Measurements from ENCODE around the gene PLA2G12A.

Gene PLA2G12A

DNA sequence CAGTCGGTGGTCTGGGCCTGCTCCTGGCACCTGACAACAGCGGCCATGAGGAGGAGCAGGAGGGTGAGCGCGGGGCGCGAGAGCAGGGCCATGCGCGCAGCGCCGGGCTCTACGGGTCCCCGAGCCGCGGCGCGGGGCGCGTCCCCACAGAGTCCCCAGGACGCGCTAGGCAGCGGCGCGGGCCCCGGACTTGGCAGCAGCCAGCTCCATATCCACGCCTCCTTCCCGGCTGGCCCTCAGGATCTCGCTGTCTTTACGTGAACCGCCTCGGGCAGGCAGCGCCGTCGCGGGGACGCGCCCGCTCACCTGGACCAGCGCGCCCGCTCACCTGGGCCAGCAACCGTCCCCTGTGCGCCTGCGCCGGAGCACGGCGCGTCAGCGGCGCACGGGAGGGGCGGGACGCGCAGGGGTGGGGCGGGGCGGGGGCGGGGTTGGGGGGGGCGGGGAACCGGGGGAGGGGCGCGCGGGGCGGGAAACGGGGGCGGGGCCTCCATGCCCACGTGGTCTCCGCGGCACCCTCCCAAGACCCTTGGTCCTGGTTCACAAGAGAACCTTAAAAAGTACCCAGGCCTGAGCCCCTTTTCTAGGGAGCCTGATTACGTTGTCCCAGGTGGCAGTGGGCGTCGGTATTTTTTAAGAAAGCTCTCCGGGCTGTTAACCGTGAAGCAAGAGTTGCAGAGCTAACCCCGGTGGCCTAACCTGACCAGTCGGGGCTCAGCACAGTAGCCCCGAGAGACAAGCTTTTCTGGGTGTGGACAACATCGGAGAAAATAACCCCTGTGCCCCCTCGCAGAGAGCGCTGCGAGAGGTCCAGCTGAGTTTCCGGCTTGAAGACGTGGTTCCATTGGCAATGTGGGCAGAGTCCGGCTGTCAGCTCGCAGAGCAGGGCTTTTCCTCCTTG is at the start of gene PLA2G12A:
Gene PLA2G12A, minus strand, starts transcription at position 353 of the 901 bp plus-strand sequence. Its CDS starts 261 bp downstream, at position 92.
- DNase-seq (ENCODE audit: low read depth, low spot score), result peak; percentile 24

- no peak for DNase-seq (ENCODE audit: low read depth, low spot score)
Observed at GRCh38 chr4:109764789-109765402, 35.0 kb upstream of the PLA2G12A start.

DNA sequence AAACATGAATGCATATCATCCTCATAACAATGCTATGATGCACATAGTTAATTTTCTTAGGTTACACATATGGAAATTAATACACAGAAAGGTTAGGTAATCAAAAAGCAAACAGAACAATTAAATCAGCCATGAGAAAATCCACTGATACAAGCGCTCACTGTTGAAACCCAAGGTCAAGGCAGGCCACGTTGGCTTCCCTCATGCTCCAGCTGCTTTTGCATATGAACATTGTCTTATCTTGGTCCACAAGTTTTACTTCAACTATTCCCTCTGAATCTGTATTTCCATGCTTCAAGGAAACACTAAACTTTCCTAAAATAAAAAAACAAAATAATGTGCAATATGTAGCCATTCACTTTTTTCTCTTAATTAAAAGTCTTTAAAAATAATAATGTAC is 34.5 kb upstream of the PLA2G12A start:
- no peak for DNase-seq (ENCODE audit: low read depth, low spot score)

- no peak for DNase-seq (ENCODE audit: low read depth, low spot score)
Observed at GRCh38 chr4:109760682-109761081, 30.8 kb upstream of the PLA2G12A start.

DNA sequence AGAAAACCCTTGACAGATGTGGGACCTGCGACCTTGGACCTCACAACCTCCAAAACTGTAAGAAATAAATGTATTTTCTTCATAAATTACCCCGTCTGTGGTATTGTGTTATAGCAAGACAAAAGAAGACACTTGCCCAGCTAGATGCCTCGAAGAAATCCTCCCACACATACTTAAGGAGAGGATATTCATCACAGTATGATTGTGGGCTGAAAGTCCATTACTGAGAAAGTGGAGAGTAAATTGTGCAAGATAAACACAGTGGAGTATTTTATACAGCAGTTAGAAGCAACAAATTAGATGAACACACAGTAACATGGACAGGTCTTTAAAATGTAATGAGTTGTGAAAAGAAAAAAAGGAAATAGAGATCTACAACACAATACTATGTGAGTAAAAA is 25.8 kb upstream of the PLA2G12A start:
- DNase-seq (ENCODE audit: low read depth, low spot score), result no peak

- DNase-seq (ENCODE audit: low read depth, low spot score), result no peak
Observed at GRCh38 chr4:109754093-109754857, 24.4 kb upstream of the PLA2G12A start.

- DNase-seq (ENCODE audit: low read depth, low spot score), result no peak
Observed at GRCh38 chr4:109752525-109752924, 22.7 kb upstream of the PLA2G12A start.

- no peak for DNase-seq (ENCODE audit: low read depth, low spot score)
Observed at GRCh38 chr4:109751852-109752251, 22.0 kb upstream of the PLA2G12A start.

GRCh38 chr4:109750652-109751244 is 20.9 kb upstream of the PLA2G12A start:
- DNase-seq (ENCODE audit: low read depth, low spot score), result no peak

DNA sequence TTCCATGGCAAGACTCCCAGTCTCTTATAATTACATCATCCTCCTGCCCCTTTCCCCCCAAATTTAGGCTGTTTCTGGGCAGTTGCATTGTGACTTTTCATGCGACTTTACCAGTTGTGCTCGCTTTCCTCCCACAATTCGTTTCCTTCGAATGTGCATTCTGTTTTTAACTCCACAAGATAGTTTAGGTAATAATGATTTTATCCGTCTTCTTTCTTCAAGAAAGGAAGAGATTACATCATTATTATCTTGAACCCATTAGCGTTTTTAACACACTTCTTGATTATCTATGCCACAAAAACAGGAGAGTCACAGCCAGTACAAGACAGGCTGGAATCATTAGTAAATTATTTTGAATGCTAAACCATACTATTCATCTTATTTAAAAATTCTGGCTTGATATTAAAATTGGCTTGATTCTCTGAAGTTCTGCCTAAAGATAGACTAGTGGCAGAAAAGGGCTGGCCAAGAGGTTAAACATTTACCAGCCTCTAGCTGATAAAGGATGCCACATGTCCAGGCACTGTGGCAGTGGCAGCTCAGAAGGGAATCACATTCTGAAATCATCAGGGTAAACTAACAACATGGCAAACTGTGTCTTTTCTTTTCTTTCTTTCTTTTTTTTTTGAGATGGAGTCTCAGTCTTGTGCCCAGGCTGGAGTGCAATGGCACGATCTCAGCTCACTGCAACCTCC is 19.7 kb upstream of the PLA2G12A start:
- no peak for DNase-seq (ENCODE audit: low read depth, low spot score)

DNA sequence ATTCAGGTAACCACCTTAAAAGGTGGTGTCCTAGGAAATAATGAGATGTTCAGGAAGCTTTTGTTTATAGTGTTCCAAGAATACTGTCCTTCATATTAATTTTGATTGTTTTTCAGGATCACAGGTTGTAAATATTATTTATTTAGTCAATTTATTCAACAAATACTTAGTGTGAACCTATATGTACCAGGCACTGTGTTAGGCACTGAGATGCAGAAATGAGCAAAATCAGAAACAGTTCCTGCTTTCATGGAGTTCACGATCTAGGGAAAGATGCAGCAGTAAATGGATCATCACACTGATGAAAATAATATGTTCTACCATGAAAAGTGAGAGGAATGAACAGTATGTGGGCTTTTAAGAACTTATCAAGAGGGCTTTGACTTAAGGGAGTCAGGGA is 18.2 kb upstream of the PLA2G12A start:
- DNase-seq (ENCODE audit: low read depth, low spot score), result no peak

GRCh38 chr4:109746728-109747127 is 16.9 kb upstream of the PLA2G12A start:
- no peak for DNase-seq (ENCODE audit: low read depth, low spot score)

DNA sequence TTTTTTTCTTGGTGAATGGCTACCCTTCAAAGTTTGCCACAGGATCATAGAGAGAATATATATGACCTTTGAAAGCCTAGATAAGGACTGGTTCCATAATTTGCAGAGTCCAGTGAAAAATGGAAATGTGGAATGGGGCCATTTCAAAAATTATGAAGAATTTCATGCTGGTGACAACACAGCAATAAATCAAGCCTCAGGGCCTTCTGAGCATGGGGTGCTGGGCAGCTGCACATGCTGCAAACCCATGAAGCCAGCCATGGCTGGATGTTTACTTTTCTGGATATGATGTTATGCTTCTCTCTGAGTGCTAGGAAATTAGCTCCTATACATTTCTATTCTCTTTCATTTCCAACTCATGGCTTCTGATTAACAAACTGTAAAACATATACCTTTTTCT is 16.0 kb upstream of the PLA2G12A start:
- DNase-seq (ENCODE audit: low read depth, low spot score), result no peak

GRCh38 chr4:109739547-109739946 is 9.7 kb upstream of the PLA2G12A start:
- no peak for DNase-seq (ENCODE audit: low read depth, low spot score)

DNA sequence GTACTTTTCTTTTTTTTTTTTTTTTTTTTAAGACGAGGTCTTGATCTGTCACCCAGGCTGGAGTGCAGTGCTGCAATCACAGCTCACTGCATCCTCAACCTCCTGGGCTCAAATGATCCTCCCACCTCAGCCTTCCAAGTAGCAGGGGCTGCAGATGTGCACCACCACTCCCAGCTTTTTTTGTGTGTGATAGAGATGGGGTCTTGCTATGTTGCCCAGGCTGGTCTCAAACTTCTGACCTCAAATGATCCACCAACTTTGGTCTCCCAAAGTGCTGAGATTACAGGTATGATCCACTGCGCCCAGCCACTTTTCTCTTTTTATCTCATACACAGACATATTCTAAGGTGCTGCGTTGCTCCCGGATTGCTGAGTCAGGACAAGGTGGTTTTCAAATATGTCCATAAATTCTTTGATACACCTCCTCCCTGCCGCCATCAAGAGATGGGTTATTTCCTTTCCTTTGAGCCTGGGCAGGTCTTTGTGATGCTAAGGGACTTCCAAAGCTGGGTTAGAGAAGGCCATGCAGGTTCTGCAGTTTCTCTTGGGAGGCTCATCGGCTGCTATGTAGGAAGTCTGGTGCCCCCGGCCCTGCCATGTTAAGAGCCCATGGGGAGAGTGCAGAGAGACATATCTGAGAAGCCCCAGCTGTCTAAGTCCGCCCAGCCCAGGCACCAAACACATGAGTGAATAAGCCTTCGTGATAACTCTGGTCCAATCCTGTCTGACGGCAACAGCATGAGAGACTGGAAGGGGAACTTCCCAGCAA is 8.4 kb upstream of the PLA2G12A start:
- no peak for DNase-seq (ENCODE audit: low read depth, low spot score)

GRCh38 chr4:109735566-109736365 is 5.9 kb upstream of the PLA2G12A start:
- DNase-seq (ENCODE audit: low read depth, low spot score), result no peak

DNA sequence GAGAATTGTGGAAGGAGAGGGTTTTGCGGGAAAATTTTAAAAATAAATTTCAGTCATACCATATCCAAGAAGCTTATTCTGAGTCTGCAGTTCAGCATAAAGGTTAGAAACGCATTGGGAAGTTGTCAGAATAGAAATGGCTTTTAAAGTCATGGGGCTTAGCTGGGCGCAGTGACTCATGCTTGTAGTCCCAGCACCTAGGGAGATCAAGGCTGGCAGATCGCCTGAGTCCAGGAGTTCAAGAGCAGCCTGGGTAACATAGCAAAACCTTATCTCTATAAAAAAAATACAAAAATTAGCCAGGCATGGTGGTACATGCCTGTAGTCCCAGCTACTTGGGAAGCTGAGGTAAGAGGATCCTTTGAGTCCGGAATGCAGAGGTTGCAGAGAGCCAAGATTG is 3.9 kb upstream of the PLA2G12A start:
- DNase-seq (ENCODE audit: low read depth, low spot score), result no peak

GRCh38 chr4:109730619-109731545 is 1.0 kb upstream of the PLA2G12A start:
- DNase-seq (ENCODE audit: low read depth, low spot score), result peak; percentile 4

All from smooth muscle cell of the brain vasculature (primary cell).